NCI-H2227 treated with DMSO at 0.1 percent for 48 hours (cell line): ENCODE results near the gene TTC34.
"Not testable (repeated sequence)": the region's sequence is repeated elsewhere in the genome, so short reads cannot be mapped to it uniquely, and the experiment has no call there.

Experiments used
- DNase-seq: peaks from one replicate; lab custom pipeline; 2025; lab: John Stamatoyannopoulos, UW

TTC34 gene

GRCh38 chr1:2639607-2640521, 161.6 kb downstream of the TTC34 start:
- DNase-seq, result no peak

DNA sequence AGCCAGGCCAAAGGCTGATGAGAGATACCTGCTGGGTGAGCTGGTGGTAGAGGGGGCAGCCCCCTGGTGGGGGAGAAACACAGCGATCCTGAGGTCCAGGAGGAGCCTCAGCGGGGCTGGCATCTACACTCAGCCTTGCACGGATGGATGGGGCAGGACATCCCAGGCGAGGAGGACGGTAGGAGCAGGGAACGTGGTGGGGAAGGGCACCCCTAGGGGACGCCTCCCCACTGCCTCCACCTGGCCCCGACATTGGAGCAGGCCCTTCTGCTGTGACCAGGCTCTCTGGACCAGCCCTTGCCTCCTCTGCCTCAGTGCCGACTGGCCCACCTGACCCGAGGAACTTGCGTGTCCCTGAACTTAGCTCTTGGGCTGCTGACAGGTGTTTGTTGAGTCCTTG, 162.3 kb downstream of the TTC34 start:
- no peak for DNase-seq

DNA sequence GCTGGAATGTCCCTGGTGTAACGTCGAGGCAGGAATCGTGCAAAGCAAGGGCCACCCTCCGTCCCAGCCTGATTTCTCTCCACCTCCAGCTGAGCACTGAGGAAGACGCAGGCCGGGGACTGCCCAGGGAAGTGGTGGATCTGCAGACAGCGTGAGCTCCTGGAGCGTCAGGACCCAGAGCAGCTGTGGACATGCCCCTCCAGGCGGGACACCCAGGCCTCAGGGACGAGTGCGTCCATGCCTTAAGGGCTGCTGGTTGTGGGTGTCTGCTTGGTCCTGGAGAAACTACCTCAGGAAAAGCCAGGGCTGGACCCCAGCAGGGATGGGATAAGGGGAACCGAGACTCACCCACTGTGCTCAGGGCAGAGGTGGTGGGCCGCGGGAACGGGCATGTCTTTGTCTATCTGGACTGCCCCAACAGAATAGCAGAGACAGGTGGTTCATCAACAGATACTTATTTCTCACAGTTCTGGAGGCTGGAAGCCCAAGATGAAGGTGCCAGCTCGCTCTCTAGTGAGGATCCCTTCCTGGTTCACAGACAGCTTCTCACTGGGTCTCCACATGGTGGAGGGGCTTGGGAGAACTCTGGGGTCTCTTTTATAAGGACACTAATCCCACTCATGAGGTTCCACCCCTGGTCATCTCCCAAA, 162.9 kb downstream of the TTC34 start:
- DNase-seq, result no peak

DNA sequence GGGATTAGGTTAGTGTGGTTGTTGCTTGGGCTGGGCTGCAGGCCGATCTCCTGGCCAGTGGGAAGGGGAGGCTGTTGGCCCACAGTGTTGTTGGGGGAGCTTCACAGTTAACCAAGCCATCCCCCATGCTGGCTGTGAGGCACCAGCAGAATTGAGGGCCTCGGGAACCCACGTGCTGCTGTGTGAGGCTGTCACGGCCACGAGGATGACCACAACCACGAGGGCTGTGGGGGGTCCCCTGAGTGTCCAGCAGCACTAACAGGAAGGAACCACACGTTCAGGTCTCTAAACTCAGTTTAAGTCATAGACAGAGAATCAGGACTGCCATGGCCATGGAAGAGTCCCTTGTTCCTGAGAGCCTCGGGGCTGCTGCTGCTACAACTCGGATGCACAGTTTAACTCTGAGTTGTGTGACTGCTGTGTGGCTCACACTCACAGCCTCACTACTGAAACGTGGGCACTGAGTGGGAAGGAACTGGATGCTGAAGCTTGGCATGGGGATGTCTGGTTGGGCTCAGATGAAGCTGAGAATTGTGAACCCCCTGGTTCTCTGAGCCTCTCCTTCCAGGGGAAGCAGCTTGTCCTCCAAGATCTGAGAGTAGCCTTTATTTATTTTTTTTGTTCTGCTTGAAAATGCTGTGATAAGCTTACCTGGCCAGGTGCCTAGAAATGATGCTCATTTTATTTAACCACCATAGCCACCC, 163.9 kb downstream of the TTC34 start:
- DNase-seq, result no peak

- no peak for DNase-seq
Measured at GRCh38 chr1:2636733-2637132, 164.8 kb downstream of the TTC34 start.

GRCh38 chr1:2635361-2636010, 166.0 kb downstream of the TTC34 start:
- DNase-seq, result no peak

- no peak for DNase-seq
Measured at GRCh38 chr1:2633936-2634491, 167.5 kb downstream of the TTC34 start.

DNA sequence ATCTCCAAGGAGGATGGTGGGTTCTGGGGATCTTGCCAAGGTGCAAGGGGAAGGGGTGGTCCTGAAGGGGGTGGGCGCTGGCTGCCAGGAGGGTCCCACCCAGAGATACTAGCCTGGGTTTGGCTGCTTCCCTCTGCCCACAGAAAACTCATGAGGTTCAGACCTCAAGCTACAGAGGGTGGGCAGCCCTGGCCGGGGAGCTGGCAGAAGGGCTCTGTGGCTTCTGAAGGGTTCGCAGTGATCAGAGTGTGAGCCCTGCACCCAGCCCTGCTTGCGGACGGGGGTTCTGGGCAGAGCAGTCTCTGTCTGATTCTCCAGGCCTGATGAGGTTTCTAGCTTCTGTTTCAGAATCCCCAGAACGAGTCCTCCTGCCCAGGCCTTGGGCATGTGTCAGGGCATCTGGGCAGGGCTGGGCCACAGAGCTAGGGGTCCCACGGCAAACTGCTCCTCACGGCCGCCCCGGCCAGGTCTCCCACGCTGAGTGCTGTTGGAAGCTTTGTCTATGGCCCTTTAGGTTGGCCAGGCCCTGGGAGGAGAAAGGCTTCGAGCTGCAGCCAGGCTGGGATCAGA, 168.0 kb downstream of the TTC34 start:
- DNase-seq, result no peak

GRCh38 chr1:2632561-2633361, 168.7 kb downstream of the TTC34 start, which contains the start of gene MMEL1:
TSS of gene MMEL1 (minus strand) at chr1:2633016. CDS start at chr1:2629484, 3,532 bp downstream.
- DNase-seq, result no peak

DNA sequence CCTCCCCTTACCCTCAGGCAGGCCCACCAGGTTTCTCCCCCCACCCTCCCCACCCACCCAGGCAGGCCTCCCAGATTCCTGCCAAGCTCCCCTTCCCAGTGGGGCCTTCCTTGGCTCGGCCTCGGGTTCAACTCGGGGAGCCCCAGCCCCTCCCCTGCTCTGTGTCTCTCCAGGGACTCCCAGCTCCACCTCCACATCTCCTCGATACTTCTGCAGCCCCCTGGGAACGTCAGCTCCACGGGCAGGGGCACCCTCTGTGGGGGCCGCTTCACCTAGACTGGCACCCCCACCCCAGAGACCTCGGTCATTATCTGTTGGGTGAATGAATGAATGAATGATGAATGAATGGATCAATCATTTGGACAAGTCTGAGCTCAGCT, 169.5 kb downstream of the TTC34 start:
- no peak for DNase-seq

DNA sequence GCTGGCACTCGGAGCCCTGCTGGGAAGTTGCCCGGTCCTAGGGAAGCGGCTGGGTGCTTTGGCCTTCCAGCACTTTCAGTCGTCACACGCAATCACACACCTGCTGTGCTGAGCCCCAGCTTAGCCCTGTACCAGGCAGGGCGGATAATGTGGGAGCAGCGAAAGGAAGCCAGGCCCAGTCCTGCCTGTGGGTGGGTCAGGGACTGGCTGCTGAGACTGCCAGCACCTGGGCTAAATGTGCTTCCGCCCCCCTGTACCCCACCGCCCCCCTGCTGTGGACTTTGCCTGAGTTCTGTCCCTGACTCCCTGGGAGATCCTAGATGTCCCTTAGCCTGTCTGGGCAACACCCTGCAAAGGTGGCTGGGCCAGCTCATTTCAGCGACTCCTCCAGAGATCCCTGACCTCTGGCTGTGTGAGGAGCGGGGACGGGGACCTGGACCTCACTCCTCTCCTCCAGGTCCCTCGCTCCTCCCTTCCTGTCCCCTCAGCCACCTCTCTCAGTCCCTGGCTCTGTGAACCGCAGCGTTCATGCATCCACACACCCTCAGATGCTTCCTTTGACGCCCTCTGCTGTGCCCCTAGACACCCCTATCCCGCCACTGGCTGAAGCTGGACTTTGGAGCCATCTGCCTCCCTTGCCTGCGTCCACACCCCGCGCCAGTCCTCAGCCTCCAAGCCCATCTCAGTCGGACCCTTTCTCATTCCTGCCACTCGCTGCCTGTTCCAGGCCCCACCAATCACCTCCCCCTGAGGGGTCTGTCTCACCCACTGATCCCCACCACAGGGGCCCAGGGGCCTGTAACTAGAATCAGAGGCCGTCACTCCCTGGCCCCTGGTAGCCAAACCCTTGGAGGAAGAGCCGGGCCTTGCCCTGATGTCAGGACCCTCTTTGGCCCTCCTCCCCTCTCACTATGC, 170.1 kb downstream of the TTC34 start:
- no peak for DNase-seq

DNA sequence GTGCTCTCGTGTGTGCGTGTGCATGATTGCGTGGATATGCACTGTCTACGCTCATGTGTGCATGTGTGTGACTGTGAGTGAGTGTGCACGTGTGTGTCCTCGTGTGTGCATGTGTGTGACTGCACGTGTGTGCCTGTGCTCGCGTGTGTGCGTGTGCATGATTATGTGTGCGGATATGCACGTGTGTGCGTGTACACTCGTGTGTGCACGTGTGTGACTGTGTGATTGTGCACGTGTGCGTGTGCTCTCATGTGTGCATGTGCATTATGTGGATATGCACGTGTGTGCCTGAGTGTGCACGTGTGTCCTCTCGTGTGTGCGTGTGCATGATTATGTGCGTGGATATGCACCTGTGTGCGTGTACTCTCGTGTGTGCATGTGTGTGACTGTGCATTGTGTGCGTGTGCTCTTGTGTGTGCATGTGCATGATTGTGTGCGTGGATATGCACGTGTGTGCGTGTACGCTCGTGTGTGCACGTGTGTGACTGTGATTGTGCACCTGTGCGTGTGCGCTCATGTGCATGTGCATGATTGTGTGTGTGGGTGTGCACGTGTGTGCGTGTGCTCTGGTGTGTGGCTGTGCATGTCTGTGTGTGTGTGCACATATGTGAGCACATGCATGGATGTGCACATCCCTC, 170.9 kb downstream of the TTC34 start:
- DNase-seq, result no peak

DNA sequence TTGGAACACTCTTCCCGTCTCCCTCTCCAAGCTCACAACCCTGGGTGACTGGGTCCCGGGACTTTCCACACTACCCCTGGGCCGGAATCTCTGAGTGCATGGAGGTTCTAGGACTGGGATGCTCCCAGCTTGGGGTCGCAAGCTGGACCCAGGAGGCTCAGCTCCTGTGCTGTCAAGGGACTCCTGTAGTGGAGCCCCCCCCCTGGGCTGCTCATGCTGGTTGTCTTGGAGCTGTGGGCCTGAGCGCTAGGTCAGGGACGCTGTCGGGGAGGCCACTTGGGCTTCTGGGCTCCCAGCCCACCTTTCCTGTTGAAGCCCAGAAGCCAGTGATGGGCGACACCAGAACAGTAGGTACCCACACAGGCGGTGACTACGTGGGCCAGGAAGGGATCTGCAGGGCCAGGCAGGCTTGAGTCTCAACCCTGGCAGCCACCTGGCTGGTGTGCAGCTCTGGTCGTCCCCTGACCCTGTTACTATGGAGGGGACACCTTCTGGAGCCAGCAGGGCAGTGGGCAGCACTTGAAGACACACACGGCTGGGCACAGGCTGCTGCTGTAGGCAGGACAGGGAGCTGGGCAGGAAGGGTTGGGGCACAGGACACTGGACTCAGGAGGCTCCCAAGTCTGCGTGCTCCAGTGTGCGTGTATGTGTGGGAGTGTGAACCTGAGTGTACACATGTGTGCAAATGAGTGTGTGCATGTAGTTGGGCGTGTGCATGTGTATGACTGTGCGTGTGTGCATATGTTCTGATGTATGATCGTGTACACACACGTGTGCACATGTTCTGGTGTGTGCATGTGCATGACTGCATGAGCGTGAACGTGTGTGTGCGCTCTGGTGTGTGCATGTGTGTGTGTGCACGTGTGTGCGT, 171.6 kb downstream of the TTC34 start:
- no peak for DNase-seq

GRCh38 chr1:2628933-2629626, 172.4 kb downstream of the TTC34 start:
- DNase-seq, result no peak

DNA sequence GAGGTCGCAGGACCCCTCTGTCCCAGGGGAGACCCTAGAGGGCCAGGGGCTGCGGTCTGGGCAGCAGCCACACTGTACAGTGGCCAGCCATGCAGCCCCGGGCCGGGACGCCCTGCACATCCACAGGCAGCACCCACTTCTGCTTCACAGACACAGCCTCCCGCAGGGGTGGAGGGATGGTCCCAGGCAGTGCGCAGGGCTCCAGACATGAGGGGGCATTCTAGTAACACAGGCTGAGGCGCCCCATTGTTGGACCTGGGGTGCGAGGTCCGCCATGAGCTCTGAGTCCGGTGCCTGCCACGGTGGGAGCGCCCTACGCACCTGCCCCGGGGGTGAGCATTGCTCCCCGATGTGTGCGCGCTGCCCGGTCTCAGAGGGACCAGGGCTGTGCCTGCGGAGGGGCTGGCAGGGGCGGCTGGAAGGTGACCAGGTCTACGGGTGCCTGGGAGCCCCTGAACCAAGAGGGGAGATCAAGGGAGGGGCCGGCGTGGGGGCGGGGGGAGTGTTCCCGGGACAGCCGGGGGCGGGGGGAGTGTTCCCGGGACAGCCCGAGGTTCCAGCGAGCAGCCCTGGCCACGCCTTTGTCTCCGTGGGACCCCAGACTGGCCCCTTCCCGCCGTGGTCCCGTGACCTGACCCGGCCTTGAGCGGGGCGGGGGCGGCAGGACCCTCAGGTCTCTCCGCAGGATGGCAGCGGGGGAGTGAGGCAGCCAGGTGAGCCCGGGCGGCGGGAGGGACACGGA, 173.1 kb downstream of the TTC34 start:
- DNase-seq, result no peak

DNA sequence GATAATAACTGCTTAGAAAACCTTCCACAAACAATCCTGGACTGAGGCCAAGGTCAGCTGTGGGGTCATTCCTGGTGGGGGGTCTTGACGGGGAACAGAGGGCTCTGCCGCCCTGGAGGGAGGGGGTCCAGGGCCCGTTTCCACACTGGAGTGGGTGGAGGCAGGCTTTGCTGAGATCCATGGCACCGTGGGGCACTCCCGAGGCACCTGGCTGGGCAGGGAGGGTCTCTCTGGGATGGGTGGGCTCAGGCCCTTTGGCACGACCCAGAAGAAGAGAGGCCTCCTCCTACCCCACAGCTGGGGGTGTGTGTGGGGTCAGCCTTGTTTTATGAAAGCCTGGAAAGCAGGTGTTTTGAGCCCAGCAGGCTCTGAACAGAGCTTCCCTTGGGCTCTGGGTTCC, 173.7 kb downstream of the TTC34 start:
- DNase-seq, result no peak

DNA sequence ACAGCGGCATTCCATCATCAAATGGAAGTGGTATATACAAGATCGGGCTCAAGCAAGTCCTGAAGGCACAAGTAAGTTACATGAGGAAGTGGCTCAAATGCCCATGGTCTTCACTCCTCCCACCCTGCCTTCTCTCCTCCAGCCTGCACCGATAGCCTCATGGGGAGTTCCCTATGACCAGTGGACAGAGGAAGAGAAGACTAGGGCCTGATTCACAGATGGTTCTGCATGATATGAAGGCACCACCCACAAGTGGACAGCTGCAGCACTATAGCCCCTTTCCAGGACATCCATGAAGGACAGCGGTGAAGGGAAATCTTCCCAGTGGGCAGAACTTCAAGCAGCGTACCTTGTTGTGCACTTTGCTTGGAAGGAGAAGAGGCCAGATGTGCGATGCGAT, 175.7 kb downstream of the TTC34 start:
- DNase-seq, result not testable (repeated sequence)
